K562 (cell line): ENCODE results near the gene COL28A1. TPM values are rescaled to one million over a fixed set of nuclear protein-coding genes. Genes with fewer than 3 reads are reported as not detected.

Experiments
- CBX1 ChIP-seq: sonication (generic); IDR thresholded peaks from 2 replicates; pipeline ENCODE4 v1.6.1; 2016; ENCODE audit warnings: antibody characterized with exemption, low read depth, mild to moderate bottlenecking
- HNRNPLL ChIP-seq: fragments of 200-400 bp; formaldehyde crosslinking; IDR thresholded peaks from 2 replicates; pipeline ENCODE4 v1.6.1; 2017; ENCODE audit warnings: low read length, low read depth, mild to moderate bottlenecking; ENCODE audit not compliant: poor library complexity, severe bottlenecking
- NR4A1 ChIP-seq, 2 experiments: fragments of 250-450 bp in 1 of 2; fragments of 450-650 bp in 1 of 2; sonication (Bioruptor Pico) in 1 of 2; IDR thresholded peaks; 2 replicates each; pipeline versions ENCODE4 v1.4.0 to v1.6.1; 2016 to 2020; ENCODE audit warnings: mild to moderate bottlenecking in 2 of 2, missing compliant biosample characterization in 1 of 2, missing genetic modification characterization in 1 of 2, moderate library complexity in 1 of 2
- RNF2 ChIP-seq: sonication (generic); IDR thresholded peaks from 2 replicates; pipeline ENCODE4 v1.6.1; 2016
- SAFB ChIP-seq: fragments of 200-400 bp; formaldehyde crosslinking; IDR thresholded peaks from 2 replicates; pipeline ENCODE4 v1.6.1; 2017; ENCODE audit warnings: low read depth, low read length, borderline replicate concordance
- TSC22D4 ChIP-seq: fragments of 450-650 bp; IDR thresholded peaks from 2 replicates; pipeline ENCODE4 v1.6.1; 2016; ENCODE audit warnings: missing genetic modification characterization, missing biosample characterization, control low read depth
- ZFP1 ChIP-seq: fragments of 450-650 bp; formaldehyde crosslinking; IDR thresholded peaks from 2 replicates; pipeline ENCODE4 v1.4.0; 2020; ENCODE audit warnings: mild to moderate bottlenecking, mixed read lengths
- ZNF830 ChIP-seq: fragments of 250-450 bp; sonication (Bioruptor Pico); IDR thresholded peaks from 2 replicates; pipeline ENCODE4 v1.5.0; 2021; ENCODE audit warnings: mild to moderate bottlenecking
- polyA plus RNA-seq, 8 experiments: library from polyadenylated mRNA; depleted of rRNA in 4 of 8; stranded (reverse) in 5 of 8; unstranded in 3 of 8; fragments of >200 nt; fragmentation: Nextera tagmentation in 2 of 8; fragmentation: Illumina TruSeq in 1 of 8; extraction: Ambion mirVana in 2 of 8; extraction: Trizol in 1 of 8; gene quantifications; 2 replicates each; pipeline versions ENCODE4 v1.2.1 to v1.2.3, GENCODE V29; 2011 to 2014; ENCODE audit warnings: inconsistent platforms in 1 of 8, missing spikeins in 1 of 8
- total RNA-seq, 7 experiments: library from RNA; depleted of rRNA in 6 of 7; stranded (reverse); fragments of >200 nt in 6 of 7; fragmentation: Illumina TruSeq in 2 of 7; extraction: Trizol in 2 of 7; gene quantifications; 2 replicates each; pipeline versions ENCODE4 v1.2.1 to v1.2.3, GENCODE V29; 2011 to 2021; ENCODE audit warnings: low replicate concordance in 1 of 7
- TF ChIP-seq, protein P1 (sequence below): fragments of 250-450 bp; sonication (Bioruptor Pico); IDR thresholded peaks from 2 replicates; pipeline ENCODE4 v1.5.0; 2022; ENCODE audit warnings: mild to moderate bottlenecking
- TF ChIP-seq, protein P2 (sequence below): fragments of 250-450 bp; sonication (Bioruptor Pico); IDR thresholded peaks from 2 replicates; pipeline ENCODE4 v1.5.0; 2021; ENCODE audit warnings: mild to moderate bottlenecking, moderate library complexity
- TF ChIP-seq, protein P3 (sequence below): sonication (generic); formaldehyde crosslinking; IDR thresholded peaks from 2 replicates; pipeline ENCODE4 v1.8.0; 2023; ENCODE audit warnings: mild to moderate bottlenecking, missing genetic modification reagents
- TF ChIP-seq, protein P4 (sequence below): fragments of 250-450 bp; sonication (Bioruptor Pico); IDR thresholded peaks from 2 replicates; pipeline ENCODE4 v1.5.1; 2021; ENCODE audit warnings: mild to moderate bottlenecking
- TF ChIP-seq, protein P5 (sequence below): fragments of 450-650 bp; IDR thresholded peaks from 2 replicates; pipeline ENCODE4 v1.6.1; 2017; ENCODE audit warnings: mild to moderate bottlenecking, moderate library complexity

Gene COL28A1
- total and polyA plus RNA-seq, 9 of the 15 experiments (the other 6 are each of a cell fraction or from before 2014, with no cell fraction given) = 0.03 to 0.13 (median 0.05) TPM; not detected in 3

DNA sequence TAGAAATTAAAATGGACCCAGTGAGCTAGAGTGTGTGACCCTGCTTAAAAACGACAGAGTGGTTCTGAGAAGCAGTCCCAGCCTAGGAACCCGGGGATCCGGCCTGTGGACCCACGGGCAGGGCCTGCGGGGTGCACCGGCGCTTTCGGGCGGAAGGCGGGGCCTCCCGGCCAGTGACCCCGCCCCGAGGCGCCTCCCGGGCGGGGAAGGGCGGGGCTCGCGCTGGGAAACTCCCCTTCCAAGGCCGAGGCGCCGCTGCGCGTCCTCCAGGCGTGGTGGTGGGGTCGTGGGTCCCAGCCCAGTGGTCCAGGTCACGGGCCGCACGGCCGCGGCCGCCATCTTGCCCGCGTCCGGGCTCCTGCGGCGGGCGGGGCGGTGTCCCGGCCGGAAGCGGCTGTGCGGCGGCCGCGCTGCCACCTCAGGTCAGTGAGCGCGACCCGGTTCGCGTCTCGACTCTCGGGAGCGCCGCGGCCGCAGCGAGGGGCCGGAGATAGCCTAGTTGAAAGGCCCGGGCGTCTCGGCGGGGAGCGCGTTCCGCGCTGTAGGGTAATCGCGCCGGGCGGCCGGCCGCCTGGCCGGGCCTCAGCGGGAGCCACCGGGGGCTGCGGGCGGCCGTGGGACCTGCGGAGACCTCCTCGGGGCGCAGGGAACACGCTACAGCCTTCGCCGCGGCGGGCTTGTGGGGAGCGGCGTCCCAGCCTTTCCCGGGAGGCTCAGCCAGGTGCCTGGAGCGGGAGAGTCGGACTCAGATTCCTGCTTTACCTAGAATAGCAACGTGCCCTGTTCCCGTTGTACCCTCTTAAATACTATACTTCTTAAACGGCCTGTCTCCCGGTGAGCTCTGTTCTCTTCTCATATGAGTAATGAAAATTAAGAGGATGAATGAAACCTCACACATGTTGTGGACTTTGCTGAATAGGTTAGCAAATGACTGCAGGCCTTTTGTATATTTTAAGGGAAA, 31.3 kb upstream of the COL28A1 start, which contains the start of gene MIOS (continued):
- TF ChIP-seq, protein P1, sequence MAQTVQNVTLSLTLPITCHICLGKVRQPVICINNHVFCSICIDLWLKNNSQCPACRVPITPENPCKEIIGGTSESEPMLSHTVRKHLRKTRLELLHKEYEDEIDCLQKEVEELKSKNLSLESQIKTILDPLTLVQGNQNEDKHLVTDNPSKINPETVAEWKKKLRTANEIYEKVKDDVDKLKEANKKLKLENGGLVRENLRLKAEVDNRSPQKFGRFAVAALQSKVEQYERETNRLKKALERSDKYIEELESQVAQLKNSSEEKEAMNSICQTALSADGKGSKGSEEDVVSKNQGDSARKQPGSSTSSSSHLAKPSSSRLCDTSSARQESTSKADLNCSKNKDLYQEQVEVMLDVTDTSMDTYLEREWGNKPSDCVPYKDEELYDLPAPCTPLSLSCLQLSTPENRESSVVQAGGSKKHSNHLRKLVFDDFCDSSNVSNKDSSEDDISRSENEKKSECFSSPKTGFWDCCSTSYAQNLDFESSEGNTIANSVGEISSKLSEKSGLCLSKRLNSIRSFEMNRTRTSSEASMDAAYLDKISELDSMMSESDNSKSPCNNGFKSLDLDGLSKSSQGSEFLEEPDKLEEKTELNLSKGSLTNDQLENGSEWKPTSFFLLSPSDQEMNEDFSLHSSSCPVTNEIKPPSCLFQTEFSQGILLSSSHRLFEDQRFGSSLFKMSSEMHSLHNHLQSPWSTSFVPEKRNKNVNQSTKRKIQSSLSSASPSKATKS (CRISPR knock-in tag) = no peak
- TF ChIP-seq TSC22D4 (tag) (no peak), ZFP1 (CRISPR knock-in tag) (no peak), ZNF830 (CRISPR knock-in tag) (no peak), NR4A1 (CRISPR knock-in tag; IDR thresholded peaks at IDR 0.05) (no peak), NR4A1 (tag; IDR thresholded peaks at IDR 0.05) (no peak), RNF2 (no peak), HNRNPLL (peak; percentile 75), SAFB (peak; percentile 77), CBX1 (peak; percentile 81; the same call in 1 of the 2 replicates)
- TF ChIP-seq, protein P2, sequence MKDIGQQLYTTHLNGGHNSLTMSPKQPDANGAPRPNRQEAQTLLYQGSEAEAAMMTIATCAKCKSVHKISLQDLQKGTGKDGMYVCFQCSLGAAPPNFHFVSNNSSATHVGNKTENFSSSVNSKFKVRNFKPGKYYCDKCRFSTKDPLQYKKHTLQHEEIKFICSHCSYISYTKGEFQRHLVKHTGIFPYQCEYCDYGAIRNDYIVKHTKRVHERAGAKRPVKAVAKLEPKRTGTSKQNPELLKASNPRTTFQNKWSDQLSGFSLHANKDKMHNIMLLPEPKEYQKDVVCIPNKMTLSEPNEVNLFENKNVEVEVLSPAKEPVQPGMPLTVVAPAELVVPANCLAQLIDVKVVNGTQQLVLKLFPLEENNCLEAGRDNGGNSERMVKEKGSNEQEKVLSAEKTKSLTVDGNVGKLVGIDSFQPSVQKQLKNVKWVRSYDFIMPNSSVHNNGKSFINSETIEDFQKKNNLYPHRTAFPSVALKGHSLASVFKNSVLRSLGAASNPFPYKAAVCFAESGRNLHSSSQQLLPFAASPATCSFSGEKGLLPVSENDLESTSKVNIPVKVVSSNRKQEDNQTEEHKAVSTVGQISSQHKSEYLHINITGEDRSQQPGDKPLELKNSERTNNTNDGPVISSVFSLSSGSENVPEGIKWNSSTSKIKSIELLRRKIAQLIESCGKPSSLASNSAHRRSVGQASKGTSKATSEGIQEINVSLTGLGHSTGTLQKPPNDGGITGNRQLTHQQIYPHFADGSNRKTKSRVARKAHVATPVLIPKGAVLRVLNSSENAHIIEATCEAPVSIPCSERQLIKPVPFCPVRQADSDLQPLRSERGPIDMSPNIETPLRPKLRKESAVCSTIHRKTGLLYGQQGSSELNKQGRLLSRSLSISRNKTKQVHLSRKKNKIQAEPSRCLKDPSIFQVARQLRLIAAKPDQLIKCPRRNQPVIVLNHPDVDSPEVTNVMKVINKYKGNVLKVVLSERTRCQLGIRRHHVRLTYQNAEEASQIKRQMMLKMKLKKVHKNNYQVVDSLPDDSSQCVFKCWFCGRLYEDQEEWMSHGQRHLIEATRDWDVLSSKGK (CRISPR knock-in tag) = no peak
- TF ChIP-seq, protein P3, sequence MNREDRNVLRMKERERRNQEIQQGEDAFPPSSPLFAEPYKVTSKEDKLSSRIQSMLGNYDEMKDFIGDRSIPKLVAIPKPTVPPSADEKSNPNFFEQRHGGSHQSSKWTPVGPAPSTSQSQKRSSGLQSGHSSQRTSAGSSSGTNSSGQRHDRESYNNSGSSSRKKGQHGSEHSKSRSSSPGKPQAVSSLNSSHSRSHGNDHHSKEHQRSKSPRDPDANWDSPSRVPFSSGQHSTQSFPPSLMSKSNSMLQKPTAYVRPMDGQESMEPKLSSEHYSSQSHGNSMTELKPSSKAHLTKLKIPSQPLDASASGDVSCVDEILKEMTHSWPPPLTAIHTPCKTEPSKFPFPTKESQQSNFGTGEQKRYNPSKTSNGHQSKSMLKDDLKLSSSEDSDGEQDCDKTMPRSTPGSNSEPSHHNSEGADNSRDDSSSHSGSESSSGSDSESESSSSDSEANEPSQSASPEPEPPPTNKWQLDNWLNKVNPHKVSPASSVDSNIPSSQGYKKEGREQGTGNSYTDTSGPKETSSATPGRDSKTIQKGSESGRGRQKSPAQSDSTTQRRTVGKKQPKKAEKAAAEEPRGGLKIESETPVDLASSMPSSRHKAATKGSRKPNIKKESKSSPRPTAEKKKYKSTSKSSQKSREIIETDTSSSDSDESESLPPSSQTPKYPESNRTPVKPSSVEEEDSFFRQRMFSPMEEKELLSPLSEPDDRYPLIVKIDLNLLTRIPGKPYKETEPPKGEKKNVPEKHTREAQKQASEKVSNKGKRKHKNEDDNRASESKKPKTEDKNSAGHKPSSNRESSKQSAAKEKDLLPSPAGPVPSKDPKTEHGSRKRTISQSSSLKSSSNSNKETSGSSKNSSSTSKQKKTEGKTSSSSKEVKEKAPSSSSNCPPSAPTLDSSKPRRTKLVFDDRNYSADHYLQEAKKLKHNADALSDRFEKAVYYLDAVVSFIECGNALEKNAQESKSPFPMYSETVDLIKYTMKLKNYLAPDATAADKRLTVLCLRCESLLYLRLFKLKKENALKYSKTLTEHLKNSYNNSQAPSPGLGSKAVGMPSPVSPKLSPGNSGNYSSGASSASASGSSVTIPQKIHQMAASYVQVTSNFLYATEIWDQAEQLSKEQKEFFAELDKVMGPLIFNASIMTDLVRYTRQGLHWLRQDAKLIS (CRISPR knock-in tag) = no peak
- TF ChIP-seq, protein P4, sequence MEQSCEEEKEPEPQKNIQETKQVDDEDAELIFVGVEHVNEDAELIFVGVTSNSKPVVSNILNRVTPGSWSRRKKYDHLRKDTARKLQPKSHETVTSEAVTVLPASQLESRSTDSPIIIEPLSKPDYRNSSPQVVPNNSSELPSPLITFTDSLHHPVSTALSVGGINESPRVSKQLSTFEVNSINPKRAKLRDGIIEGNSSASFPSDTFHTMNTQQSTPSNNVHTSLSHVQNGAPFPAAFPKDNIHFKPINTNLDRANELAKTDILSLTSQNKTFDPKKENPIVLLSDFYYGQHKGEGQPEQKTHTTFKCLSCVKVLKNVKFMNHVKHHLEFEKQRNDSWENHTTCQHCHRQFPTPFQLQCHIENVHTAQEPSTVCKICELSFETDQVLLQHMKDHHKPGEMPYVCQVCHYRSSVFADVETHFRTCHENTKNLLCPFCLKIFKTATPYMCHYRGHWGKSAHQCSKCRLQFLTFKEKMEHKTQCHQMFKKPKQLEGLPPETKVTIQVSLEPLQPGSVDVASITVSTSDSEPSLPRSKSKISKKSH = no peak
- TF ChIP-seq, protein P5, sequence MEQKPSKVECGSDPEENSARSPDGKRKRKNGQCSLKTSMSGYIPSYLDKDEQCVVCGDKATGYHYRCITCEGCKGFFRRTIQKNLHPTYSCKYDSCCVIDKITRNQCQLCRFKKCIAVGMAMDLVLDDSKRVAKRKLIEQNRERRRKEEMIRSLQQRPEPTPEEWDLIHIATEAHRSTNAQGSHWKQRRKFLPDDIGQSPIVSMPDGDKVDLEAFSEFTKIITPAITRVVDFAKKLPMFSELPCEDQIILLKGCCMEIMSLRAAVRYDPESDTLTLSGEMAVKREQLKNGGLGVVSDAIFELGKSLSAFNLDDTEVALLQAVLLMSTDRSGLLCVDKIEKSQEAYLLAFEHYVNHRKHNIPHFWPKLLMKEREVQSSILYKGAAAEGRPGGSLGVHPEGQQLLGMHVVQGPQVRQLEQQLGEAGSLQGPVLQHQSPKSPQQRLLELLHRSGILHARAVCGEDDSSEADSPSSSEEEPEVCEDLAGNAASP = no peak
